Measurements from ENCODE around the gene IFI27.

IFI27 gene

GRCh38 chr14:94102768-94103482, 7.6 kb upstream of the IFI27 start:
- DNase-seq (ENCODE audit: low read depth) = no peak

DNA sequence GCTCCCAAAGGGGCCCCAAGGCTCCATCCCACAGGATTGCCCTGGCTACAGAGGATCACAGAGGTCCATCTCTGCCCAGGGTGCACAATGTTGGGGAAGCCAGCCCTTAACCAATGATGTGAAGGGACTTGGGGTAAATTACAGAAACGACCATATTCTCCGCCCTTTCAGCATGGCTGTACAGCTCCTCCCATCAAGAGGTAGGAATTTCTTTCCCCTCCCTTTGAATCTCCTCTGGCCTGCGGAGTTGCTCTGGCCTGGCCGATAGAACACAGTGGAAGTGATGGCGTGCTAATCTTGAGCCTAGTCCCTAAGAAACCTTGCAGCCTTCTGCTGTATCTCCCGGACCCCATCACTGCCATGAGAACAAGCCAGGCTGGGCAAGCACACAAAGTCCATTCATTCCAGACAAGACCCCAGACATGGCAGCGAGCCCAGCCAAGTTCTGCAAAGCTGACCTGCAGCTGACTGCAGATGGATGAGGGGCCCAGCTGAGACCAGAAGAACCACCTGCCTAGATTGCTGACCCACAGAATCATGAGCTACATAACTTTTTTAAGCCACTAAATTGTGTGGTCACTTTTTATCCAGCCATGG, 6.9 kb upstream of the IFI27 start:
- no peak for DNase-seq (ENCODE audit: low read depth)

GRCh38 chr14:94104731-94105130, 5.8 kb upstream of the IFI27 start:
- no peak for DNase-seq (ENCODE audit: low read depth)

DNA sequence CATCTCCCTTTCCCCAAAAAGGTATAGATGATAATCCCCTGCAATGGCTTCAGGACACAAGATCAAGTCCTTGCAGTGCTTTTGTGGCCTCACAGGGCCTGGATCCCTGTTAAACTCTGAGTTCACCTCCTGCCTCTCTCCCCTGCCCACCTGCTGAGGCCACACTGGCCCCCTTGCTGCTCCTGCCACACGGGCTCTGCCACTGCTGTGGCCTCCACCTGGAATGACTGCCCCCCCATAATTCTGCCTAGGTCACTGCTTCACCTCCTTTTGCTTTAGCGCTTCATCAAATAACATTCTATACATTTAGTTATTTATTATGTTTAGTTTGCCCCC, 653 bp upstream of the IFI27 start:
- DNase-seq (ENCODE audit: low read depth) = no peak

- no peak for DNase-seq (ENCODE audit: low read depth)
These were observed 950 bp downstream of the IFI27 start for GRCh38 chr14:94111276-94112095.

GRCh38 chr14:94112513-94113063, 2.1 kb downstream of the IFI27 start:
- no peak for DNase-seq (ENCODE audit: low read depth)

DNA sequence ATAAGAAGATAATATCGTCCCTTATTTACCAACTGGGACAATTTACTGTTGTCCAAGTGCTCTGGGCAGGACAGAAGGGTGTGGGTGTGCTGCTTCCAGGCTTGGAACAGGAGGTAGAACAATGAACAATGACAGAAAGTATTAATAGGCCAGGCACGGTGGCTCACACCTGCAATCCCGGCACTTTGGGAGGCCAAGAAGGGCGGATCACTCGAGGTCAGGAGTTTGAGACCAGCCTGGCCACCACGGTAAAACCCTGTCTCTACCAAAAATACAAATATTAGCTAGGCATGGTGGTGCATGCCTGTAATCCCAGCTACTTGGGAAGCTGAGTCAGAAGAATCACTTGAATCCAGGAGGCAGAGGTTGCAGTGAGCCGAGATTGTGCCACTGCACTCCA, 2.5 kb downstream of the IFI27 start:
- no peak for DNase-seq (ENCODE audit: low read depth)

DNA sequence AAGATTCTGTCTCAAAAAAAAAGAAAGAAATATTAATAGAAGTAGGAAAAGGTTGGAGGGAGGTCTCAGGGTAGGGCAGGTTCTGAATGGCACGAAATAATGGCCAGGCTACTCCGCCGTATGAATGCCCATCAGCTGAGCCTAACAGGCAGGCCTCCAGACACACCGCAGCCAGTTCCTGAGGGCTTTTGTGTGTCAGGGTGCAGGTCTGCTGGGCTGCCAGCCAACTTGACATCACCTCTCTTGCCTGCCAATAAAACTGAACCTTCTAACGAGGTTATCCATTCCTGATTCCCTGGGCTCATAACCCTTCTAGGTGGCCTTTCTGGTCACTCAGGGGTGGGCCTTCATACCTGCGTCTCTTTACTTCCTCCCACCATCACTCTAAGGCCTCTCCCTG, 3.0 kb downstream of the IFI27 start:
- no peak for DNase-seq (ENCODE audit: low read depth)

- no peak for DNase-seq (ENCODE audit: low read depth)
These were observed 3.5 kb downstream of the IFI27 start for GRCh38 chr14:94113908-94114588.

DNA sequence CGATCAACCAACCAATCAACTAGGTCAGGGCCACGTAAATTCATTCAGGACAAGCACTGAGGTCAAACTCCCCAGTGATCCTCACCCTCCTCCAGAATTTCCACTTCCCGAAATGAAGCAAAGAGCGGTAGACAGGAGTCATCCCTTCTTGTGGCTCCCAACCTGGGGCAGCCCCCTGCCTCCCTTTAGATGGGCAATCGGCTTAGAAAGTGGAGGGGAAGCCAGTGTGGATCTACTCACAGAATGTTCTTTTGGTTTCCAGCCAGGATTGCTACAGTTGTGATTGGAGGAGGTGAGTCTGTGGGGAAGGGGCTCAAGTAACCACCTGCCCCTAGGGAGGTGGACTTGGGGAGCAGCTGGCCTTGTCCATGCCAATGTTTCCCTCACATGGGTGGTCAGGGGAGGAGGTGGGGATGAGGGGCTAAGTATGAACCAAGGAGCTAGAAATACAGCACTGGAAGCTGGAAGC, 4.1 kb downstream of the IFI27 start:
- DNase-seq (ENCODE audit: low read depth) = no peak

DNA sequence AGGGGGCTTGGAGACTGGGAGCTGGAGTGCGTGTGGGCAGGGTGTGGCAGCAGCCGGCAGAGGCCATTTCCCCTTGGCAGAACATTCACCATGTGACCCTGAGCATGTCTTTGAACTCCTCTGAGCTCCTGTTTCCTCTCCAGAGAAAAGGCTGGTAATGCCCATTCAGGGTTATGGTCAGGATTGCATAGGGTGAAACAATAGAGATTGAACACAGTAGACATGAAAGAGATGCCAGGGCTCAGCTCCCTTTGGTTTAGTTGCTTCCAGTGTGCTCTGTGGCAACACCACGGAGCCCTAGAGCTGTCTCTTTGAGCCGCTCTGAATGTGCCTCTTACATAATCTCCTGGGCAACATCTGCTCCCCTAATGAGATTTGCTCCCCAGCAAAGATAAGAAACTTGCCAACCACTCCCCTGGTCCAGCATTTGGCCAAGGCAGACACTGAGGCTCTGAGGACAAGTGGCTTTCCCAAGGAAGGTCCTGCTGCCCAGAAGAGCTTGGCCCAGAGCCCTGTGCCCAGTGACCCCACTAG, 4.6 kb downstream of the IFI27 start:
- no peak for DNase-seq (ENCODE audit: low read depth)

- no peak for DNase-seq (ENCODE audit: low read depth)
These were observed 5.1 kb downstream of the IFI27 start for GRCh38 chr14:94115631-94116030.

DNA sequence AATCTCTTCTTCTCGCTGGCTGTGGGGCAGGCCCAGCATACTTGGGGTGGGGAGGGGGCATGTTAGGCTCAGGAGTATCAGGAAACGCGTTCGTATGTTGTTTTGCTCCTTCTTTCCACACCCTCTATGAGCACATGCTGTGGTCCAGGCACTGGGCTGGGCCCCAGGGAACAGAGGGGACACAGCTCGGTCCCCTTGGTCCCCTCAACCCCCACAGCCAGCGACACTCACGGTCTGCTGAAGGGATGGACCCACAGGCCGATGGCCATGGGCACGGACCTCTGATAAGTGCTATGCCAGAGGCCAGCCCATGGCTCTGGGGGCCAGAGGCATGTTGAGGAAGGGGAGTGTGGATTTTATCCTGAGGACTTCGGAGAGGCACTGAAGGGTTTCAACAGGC, 6.2 kb downstream of the IFI27 start:
- no peak for DNase-seq (ENCODE audit: low read depth)

GRCh38 chr14:94117856-94118255, 7.3 kb downstream of the IFI27 start:
- no peak for DNase-seq (ENCODE audit: low read depth)

- no peak for DNase-seq (ENCODE audit: low read depth)
These were observed 8.5 kb downstream of the IFI27 start for GRCh38 chr14:94119071-94119470.

GRCh38 chr14:94120667-94121340, 10.3 kb downstream of the IFI27 start:
- DNase-seq (ENCODE audit: low read depth) = no peak

- no peak for DNase-seq (ENCODE audit: low read depth)
These were observed 10.9 kb downstream of the IFI27 start for GRCh38 chr14:94121485-94121884.

DNA sequence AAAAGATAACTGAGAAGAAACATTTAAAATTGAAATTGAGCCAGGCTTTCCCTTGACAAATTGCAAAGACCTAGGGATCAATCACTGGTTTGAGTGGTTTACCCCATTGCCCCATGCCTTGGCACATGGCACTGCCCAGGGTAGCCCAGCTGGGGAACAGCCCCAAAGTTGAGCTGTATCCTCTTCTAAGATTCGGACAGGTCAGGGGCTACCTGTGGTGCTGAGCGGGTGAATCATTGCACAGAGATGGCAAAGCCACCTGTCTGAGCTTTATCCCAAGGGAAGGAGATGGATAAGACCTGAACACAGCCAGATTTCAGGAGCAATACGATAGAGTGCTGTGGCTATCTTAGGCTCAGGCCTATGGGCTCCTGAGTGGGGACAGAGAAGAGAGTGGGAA, 11.9 kb downstream of the IFI27 start:
- DNase-seq (ENCODE audit: low read depth) = no peak

GRCh38 chr14:94123296-94123695, 12.8 kb downstream of the IFI27 start:
- no peak for DNase-seq (ENCODE audit: low read depth)

DNA sequence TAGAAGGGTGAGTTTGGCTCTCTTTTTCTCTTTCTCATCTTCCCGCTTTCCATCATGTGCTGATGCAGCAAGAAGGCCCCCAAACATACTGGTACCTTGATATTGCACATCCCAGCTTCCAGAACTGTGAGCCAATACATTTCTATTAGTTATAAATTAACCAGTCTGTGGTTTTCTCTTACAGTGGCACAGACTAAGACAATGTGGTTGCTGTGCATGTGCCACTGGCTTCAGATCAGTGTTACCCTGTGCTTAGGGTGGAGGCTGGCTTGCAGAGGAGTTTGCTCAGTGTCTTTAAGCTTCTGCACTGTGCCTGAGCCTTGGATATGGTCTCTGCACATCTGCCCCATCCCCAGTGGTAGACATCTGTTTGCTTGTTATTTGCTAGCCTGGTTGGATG, 13.3 kb downstream of the IFI27 start:
- no peak for DNase-seq (ENCODE audit: low read depth)

All from T follicular helper cell (primary cell).